Inflammatory macrophage treated with lipopolysaccharide for 1 hour (primary cell): ENCODE data around the gene COX10.

Experiments
- DNase-seq, 2 donors: peaks; one replicate each; pipeline ENCODE4 v3.0.0-alpha.2; 2020 to 2022

The COX10 gene

GRCh38 chr17:14072881-14073280 is 3.6 kb downstream of the COX10 start:
- peak; percentile 38 to 64 for DNase-seq

DNA sequence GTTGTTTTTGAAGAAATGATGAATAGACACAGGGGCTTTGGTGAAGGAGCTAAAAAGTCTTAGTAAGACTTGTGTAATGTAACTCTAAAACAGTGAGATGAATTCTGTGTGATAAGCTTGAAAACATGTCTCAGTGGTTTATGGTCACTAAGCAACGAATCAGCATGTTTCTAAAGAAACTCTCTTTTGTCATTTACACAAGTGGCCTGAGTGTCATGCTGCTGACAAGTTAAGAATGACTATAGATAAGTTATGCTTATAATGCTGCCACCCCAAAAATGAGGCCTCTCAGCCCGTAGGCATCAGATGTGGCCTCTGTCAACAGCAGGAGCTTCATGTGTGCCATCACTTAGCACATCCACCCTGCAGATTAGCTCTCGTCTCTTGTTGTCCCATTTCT is 8.7 kb downstream of the COX10 start:
- no peak for DNase-seq

GRCh38 chr17:14080847-14081251 is 11.5 kb downstream of the COX10 start:
- no peak for DNase-seq

- DNase-seq = no peak
Observed at GRCh38 chr17:14082848-14083247, 13.5 kb downstream of the COX10 start.

- no peak for DNase-seq
Observed at GRCh38 chr17:14084955-14085354, 15.7 kb downstream of the COX10 start.

GRCh38 chr17:14086189-14086588 is 16.9 kb downstream of the COX10 start:
- DNase-seq = no peak

- no peak for DNase-seq
Observed at GRCh38 chr17:14089179-14089578, 19.9 kb downstream of the COX10 start.

DNA sequence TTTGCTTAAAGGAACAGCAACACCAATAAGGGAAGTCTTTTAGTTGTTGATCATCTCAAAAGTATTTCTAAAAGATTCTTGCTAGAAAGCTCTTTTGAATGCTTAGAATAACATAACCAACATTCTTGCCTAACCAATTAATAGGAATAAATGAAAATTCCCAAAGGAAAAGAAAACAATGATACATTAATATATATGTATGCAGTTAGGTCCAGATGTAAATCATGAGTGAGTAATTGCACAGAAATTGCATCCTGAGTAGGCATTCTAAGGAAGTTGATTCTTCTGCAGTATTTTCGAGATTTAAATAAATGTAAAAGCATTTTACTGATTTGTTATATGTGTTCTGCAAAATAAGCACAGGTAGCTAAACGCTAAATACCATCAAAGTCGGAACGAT is 22.1 kb downstream of the COX10 start:
- no peak for DNase-seq

DNA sequence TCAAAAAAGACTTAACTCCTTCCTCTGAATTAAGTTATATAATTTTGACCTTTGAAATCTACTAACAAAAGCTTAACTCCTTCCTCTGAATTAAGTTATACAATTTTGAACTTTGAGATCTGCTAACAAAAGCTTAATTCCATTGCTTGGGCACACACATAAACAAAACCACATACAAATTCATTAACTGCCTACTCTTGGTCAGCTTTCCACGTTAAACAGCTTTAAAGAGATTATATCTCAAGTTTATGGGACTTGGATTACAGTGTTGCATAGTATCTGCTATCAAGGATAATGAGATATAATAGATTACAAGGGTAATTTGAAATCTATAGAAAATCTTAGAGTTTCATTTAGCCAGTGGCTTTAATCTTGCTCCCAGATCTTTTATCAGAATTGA is 23.5 kb downstream of the COX10 start:
- DNase-seq = no peak

DNA sequence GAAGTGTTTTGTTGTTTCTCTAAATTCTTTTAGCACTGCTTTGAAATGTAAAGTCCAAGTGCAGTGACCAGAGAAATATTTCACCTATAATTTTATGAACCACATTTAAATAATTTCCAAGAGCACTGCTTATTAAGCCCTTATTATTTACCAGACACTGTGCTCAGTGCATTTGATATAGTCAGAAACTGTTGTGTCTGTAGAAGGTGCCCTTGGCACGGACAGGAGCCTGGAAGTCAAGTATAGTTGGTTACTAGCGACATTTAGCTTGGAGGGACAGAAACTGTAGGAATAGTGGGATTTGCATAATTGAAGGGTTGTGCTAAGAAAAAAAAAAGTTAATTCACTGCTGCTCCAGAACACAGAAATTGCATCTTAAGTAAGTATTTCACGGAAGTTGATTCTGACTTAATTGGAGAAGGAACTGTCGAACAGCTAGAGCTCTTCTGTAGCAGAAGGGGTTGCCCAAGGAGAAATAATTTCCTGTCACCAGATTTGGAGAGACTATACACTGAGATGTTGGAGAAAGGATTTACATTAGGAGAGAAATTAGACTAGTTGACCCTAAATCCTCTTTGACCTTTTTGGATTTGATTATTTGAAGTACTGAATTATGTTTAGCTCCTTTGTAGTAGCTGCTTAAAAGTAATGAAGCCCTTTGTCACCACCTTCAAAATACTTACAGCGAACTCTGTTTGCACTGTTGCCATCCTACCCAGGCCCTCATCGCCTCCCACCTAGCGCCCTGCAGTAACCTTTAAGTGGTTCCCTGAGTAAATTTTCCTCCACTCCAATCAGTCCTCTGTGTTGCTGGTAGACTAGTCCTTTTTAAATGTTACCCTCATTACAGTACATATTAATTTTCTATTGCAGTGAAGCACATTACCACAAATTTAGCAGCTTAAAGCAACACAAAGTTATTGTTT is 25.6 kb downstream of the COX10 start:
- DNase-seq = peak; percentile 15 to 20

GRCh38 chr17:14095631-14096030 is 26.3 kb downstream of the COX10 start:
- no peak for DNase-seq

DNA sequence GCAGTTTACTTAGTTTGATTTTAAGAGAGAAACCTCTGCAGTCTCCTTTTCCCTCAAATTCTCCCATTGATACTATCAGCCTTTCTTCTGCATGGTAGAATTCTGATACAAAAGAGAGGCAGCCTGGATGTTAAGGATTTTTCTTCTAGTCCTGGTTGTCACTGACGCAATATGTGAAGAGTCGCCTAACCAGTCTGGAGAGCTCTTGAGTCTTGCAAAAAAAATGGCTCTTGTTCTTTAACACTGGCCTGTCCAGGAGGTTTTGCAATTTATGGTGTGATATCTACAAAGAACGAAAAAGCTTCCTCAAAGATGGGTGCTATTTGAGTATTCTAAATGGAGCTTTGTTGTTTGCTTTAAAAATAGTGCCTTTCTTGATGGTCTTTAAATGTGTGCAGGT is 28.9 kb downstream of the COX10 start:
- no peak for DNase-seq

- DNase-seq = no peak
Observed at GRCh38 chr17:14101976-14102375, 32.7 kb downstream of the COX10 start.

DNA sequence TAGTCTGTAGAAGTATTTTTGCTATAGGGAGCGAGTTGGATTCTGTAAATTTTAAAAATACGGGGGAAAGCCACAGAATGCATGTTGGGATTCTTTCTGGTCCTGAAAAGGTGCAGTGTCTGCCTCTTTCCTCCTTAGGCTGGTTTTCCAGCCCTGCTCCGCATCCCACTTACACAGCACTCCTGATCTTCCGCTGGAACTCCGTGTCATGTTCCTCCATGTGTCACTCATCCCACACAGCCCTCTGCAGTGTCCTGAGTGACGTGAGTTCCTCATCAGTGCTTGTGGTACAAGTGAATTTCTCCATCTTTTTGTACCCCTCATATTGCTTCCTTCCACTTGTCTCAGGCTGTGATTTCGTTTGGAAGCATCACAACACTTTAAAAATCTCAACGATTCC is 34.5 kb downstream of the COX10 start:
- peak in 1 of 2 donors; percentile 31 for DNase-seq

DNA sequence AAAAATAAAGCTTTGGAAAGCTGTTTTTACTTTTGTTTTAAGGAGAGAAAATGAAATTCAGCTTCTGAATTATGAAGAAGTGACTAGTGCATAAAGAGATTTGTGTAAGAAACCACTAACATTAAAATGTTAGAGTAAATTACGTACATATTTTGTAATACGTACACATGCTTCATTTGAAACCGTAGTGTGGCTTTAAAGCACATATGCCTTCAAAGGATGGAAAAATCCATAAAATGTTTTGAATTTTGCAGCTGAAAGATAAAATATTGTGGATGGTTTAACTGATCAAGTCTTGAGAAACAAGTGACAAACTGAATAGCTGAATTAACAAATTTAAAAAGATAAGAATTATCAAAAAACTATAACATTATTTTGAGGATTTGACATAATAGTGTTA is 35.4 kb downstream of the COX10 start:
- no peak for DNase-seq

- DNase-seq = no peak
Observed at GRCh38 chr17:14107889-14108288, 38.6 kb downstream of the COX10 start.

GRCh38 chr17:14112407-14112806 is 43.1 kb downstream of the COX10 start:
- no peak for DNase-seq

DNA sequence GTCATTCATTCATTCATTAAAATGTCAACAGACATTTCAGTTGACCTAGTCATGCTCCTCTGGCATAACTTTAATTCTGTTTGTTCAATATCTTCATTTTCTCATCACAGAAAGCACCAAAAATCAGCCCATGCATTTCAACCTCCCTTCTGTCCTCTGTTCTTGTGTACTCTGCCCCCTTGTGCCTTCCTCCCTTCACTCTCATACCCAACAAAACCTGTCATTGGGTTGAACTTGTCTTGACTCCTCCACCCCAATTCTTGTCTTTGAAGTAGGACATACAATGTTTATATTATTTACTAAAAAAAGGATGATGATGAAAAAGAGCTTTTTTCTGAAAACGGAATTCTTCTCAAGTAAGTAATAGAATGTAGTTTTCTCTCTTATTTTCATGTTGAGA is 43.8 kb downstream of the COX10 start:
- no peak for DNase-seq

GRCh38 chr17:14116263-14117024 is 47.1 kb downstream of the COX10 start:
- no peak for DNase-seq

GRCh38 chr17:14118951-14119350 is 49.6 kb downstream of the COX10 start:
- no peak for DNase-seq

- DNase-seq = no peak
Observed at GRCh38 chr17:14119546-14119945, 50.2 kb downstream of the COX10 start.

DNA sequence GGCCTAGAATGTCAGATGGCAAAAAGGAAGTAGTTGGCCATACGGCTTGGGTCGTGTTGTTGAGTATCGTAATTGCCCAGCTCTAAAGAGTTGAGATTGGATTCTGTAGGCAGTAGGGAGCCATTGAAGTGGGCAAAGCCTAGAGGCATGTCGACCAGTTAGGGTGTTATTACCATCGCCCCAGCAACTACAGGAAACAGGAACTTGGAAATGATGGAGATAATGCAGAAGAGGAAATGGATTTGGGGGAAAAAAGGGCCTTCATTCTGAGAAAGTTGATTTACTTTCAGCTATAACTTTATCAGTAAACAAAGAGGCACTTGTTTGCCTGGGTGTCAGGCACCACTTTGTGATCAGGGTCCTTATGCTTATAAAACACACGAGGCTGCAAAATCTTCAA is 52.6 kb downstream of the COX10 start:
- no peak for DNase-seq

- no peak for DNase-seq
Observed at GRCh38 chr17:14123619-14124278, 54.4 kb downstream of the COX10 start.

DNA sequence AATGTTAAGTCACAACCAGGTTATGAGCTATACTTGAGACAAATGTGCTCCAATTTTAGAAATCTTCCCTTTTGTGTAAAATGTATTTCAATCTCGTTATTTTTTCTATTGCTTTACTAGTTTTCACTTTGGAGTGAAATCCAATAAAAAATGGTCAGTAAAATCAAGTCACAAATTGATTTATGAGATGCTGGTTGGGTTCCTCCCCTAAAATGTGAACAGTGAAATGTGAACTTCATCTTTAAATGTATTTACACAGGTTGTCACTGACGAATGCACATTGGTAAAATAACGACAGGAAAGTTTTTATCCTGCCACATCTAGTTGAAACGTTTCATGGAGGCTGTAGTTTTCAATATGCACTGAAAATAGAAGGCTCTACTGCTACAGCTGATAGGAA is 55.5 kb downstream of the COX10 start:
- no peak for DNase-seq
